Activated T-helper 1 cell treated with Interleukin-2 at 50 U/mL for 16 hours (primary cell): ENCODE measurements around the gene GNAQ.
"Not testable (repeated sequence)": the region's sequence is repeated elsewhere in the genome, so short reads cannot be mapped to it uniquely, and the experiment has no call there.

Experiments used
- DNase-seq: peaks from one replicate; pipeline ENCODE4 v3.0.0-alpha.2; 2020; ENCODE audit warnings: low read depth

Gene GNAQ

DNA sequence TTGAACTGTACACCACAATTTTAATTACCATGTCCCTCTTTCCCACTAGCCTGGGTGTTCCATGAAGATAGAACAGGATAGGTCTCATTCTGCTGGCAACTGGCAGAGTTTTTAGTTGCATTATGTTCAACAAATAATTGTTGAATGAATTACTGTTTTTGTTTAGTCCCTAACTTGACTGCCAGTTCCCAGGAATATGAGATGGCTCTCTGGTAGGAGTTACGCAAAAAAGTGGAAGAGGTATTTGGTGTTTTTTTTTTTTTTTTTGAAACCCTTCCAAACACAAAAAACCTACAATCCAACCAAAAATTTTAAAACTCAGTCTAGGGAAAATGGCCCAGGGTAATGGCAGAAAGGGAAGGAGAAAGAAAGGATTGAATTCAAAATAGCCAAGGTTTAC is 153.6 kb downstream of the GNAQ start:
- no peak for DNase-seq

DNA sequence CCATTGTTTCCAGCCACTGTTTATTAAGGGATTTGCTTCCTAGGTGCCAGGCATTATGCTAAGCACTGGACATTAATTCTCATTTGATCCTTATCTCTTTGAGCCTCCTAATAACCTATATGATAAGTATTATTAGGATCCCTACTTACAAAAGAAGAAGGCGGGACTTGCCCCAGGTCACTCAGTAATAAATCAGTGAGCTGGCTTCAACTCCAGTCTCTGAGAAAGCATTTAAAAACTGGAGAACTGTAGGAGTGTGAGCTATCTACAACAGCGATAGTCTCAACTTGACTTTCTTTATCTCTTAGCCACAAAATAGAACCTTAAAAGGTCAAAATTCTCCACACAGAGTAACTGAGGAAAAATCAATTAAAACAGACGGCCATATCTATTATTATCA is 155.0 kb downstream of the GNAQ start:
- no peak for DNase-seq

DNA sequence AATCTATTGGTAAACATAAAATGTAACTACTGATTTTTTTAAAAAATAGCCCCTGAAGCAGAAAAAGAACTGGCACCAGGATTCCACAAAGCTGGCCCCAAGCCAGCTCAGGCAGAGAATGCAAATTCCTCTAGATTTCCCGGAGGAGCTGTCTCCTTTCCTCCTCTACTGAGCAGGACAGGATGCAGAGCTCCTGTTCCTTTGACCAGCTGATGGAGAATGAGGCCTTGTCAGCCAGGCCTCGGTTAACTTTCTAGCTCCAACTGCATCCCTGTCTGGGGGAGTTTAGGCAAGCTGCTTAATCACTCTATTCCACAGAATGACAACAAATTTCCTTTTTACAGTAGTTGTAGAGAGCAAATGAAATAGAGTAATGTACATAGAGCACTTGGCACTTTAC is 155.5 kb downstream of the GNAQ start:
- no peak for DNase-seq

DNA sequence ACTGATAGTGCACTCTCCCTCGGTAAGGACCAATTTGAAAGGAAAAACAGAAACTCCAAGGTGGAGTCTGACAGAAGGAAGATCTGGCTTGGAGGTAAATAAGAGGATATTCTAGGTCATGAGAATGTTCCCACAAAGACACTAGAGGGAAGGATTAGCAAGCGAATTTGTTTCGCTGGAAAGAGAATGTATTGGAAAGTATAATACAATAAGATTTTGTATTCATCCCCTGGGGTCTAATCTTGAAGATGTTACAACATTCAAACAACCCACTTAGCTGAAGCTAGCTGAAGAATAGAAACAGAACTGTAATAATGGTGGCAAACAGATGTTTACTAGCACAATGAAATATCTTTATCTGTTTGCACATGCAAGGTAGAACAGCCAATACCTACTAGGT is 158.7 kb downstream of the GNAQ start:
- DNase-seq, result no peak

DNA sequence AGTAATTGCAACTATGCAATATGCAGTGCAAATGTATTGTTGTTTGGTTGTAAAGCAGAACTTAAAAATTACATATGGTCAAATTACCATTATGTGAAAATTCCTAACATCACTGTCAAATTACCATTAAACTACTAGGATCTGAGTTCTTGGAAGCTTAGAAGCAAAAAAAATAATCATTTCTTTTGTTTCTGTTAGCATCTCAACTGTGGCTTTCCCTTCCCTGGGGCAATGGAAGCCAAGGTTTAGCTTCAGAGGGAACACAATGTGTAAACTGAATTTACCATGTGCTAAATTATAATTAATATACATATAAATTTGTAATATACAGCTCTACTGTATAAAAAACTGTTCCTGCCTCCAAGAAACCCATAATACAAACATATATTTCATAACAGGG is 159.4 kb downstream of the GNAQ start:
- no peak for DNase-seq

DNA sequence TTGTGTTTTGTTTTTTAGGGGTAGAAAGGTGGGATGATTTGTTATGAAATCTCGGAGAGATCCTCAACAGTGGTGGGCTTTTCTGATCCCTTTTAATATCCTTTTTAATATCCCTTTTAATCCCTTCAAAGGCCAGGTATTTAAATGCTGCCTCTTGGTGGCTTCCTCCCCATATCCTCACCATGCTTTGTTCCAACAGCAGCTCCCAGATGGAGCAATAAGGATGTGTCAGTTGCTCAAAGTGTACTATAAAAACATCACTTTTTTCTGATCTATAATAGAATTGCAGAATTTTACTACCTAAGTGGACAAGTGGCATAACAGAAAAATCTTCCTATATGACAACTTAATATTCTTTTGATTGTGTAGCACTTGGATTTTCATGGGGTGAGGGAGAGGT is 160.1 kb downstream of the GNAQ start:
- no peak for DNase-seq

DNA sequence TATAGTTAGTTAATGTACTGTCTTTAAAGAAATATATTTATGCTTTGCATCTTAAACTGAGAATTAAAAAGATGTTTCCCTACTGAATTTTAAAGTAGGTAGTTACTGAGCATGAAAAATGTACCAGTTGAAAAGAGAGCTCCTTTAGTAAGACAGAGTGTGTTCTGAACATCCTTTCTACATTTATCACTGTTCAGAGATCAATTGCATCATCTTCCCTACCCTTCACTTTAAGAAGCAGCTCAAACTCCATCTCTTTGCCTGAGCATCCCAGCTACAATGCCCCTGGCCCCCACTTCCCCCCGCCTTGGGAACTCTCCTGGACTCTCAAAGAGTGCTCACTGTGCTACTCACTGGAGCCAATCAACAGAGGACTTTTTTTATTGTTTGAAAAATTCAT is 164.7 kb downstream of the GNAQ start:
- no peak for DNase-seq

DNA sequence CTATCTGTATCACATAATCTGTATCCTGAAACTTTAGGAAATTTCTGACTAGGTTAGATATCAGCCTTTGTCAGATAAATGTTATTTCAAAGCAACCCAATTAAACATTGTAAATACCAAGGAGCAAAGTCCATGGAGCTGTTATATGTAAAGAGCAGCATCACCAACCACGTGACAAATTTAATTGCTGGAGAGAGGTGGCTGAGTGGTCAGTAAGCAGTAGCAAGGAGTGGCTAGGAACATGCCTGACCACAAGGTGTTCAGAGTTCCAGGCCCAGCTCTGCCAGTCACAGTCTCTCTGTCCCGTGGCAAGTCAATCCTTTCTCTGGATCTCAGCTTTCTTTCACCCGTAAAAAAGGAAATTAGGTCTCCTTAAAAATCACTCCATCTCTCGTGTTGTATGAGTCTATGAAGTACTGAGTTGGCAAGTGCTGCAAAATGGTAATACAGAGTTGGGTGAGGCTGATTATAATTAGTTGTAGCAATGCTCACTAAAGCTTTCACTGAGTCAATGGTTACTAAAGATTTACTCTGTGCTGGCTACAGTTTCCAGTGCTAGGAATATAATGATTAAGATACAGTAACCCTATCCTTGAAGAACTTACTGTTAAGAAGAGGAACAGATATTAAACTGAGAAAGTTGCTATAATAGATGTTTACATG is 166.1 kb downstream of the GNAQ start:
- DNase-seq, result no peak

DNA sequence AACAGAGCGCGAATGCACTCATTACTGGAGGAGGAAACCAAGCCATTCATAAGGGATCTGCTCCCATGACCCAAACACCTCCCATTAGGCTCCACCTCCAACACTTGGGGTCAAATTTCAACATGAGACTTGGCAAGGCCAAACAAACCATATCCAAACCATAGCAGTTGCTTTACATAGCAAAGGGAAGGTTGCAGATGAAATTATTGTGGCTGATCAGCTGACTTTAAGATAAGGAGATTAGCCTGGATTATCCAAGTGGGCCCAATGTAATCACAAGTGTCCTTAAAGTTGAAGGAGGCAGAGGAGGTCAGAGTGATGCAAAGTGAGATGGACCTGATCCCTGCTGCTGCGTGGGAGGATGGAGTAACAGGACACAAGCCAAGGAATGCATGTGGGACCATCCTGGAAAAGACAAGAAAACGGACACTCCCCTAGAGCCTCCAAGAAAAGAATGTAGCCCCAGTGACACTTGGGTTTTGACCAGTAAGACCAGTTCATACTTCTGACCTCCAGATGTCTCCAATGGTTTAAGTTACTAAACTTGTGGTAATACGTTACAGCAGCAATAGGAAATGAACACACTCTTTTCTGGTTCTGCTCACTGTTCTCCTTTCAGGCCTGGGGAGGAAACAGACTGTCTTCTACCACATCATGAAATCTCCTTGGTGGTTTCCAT is 167.3 kb downstream of the GNAQ start:
- DNase-seq, result no peak

DNA sequence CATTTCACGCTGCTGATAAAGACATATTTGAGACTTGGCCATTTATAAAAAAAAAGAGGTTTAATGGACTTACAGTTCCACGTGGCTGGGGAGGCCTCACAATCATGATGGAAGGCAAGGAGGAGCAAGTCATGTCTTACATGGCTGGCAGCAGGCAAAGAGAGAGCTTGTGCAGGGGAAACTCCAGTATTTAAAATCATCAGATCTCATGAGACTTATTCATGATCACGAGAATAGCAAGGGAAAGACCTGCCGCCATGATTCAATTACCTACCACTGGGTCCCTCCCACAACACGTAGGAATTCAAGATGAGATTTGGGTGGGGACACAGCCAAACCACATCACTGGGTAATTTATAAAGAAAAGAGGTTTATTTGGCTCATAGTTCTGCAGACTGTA is 168.0 kb downstream of the GNAQ start:
- DNase-seq, result not testable (repeated sequence)

DNA sequence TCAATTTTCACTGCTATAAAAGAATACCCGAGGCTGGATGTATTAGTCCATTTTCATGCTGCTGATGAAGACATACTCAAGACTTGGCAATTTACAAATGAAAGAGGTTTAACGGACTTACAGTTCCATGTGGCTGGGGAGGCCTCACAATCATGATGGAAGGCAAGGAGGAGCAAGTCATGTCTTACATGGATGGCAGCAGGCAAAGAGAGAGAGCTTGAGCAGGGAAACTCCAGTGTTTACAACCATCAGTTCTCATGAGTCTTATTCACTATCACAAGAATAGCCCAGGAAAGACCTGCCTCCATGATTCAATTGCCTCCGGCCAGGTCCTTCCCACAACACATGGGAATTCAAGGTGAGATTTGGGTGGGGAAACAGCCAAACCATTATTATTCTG is 170.7 kb downstream of the GNAQ start:
- not testable (repeated sequence) for DNase-seq

DNA sequence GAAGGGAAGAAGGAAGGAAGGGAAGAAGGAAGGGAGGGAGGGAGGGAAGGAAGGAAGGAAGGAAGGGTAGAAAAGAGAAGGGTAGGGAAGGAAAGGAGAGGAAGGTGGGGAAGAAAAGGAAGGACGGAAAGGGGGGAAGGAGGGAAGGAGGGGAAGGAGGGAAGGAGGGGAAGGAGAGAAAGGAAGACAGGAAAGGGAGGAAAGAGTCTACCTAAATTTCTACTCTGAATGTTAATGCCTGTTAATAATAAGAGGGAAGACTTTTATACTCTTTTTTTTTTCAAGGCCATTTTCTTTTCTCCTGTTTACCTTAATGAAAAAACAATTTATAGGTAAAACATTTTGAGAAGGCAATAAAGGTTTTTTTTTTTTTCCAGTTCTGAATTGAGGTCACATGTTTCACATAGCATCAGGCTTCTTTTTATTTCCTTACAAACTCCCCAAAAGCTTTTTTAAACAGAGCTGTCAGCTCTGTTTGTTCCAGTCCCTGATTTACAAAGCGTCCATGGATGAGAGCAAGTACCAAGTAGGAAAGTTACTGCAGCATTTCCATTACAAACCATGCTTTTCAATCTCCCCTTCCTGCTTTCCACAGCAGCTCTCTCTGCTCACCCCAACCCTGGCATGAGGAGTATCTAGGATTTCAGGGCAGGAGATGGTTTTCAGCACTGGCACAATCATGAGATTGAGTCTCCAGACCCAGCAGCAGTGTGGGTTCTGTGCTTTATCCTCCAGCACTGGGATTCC is 173.9 kb downstream of the GNAQ start:
- no peak for DNase-seq

DNA sequence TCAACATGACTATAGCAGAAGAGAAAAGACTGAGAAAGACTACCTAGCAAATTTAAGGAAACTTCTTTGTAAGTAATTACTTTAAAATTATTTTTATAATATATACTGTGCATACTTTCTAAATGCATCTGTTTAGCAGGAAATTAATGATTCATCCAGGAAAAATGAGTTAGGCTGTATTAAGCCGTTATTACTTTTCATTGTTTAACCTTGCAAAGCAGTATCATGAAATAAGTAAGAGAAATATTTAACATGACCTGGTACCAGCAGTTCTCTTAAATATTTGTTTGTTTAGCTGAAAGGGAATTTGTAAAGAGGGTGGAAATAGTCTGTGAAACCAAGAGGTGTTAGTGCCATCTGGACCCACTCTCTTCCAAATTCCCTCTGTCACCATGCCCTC is 175.0 kb downstream of the GNAQ start:
- no peak for DNase-seq

DNA sequence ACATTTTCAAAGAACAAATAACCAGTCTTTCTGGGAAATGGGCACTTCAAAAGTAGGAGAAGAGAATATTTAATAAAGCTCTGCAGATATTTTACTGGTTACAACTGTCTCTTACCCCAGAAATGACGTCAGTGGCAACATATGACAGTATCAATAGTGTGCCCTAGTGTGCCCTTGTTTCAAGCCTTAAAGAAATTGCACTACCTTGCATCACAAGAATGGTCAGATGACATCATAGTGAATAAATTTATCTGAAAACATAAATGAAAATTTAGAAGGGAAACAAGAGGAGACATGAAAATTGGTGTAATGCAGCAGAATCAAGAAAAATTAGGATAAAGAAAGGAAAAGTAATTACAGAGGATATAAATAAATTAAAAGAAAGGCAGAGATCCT is 176.7 kb downstream of the GNAQ start:
- no peak for DNase-seq

DNA sequence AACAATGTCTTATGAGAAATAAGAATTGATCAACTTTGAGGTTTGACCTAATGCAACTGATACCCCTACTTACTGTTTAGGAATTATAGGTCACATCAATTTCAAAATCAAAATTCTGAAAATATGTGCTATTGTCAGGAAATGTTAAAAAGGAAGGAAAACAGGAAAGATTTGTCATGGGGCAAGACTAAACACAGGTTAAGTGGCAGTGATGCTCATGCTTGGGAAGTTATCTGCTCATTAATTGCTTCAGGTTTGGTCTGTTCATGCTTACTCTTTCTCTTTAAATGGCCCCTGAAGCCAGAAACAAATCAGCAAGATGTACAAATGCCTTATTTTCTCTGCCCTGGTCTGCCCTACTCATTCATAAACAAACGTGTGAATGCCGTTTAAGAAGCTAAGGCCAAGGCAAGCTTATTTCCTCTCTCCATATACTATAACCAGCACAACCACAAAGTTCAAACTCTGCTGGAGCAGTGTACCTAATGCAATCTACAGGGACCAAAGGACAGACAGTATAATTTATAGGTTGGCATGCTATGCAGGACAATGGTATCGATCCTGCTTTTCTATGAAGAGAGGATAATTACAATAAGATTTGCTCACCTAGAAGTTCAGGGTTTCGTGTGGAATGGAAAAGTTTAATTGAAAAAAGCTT is 177.2 kb downstream of the GNAQ start:
- no peak for DNase-seq

DNA sequence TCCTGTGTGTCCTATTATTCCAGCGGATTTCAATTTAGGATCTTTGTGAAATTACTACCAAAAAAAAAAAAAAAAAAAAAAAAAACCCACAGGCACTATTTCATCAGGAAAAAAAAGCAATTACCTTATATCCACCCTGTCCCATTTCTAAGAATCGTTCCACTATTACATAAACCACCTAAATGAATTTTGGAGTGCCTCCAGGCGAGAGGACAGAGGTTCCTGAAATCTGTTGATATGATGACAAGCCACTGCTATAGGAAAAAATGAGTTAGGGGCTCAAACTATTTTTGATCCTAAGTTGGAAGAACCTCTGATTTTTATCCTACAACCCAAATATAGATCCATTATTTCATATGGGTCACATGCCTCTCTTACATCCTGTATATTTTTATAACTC is 177.9 kb downstream of the GNAQ start:
- no peak for DNase-seq

DNA sequence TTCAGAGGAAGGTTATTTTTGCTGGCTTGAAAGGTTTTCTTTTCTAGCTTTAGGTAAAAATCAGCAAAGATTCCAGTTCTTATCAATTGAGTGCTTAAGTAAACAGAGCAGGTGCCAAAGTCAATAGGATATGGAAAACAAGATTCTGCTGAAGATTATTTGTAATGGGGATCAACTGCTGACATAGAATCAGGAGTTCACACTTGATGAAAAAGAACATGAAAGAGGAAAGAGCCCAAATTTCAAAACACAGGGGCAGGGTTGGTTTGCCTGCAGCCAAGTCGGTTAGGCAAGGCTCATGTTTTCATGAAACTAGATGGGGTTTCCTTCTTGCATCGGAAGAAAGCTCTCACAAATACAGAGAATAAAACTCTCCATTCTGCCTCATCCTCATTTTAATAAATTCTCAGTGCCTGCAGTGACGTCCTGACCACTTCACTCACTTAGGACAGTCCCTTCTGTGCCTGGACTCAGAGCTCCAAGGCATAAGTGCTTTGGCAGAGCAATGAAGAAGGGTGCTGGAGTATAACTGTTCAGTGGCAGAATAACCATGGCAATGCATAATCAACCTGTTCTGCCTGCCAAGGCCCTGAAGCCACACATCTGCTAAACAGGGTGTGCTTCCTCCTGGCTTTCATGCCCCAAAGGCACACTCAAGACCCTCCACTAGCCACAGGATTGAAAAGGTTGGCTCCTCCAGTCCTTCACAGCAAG is 179.6 kb downstream of the GNAQ start:
- no peak for DNase-seq

DNA sequence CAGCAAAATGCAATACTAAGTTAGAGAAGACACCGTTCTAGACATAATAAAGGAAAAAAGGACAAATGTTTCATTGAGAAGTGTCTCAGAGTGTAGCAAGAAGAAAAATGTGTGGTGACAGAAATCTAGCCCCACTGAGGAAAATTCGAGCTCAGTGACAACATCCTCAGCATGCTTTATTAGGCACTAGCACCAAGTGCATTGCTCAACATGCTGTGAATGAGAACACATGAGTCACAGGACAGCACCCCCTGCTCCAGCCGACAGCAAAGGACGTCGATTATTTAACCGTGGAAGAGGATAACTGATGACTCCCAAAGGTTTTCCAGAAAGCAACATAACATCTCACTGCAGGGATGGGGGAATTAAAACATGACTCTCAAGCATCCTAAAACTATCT is 182.7 kb downstream of the GNAQ start:
- no peak for DNase-seq

DNA sequence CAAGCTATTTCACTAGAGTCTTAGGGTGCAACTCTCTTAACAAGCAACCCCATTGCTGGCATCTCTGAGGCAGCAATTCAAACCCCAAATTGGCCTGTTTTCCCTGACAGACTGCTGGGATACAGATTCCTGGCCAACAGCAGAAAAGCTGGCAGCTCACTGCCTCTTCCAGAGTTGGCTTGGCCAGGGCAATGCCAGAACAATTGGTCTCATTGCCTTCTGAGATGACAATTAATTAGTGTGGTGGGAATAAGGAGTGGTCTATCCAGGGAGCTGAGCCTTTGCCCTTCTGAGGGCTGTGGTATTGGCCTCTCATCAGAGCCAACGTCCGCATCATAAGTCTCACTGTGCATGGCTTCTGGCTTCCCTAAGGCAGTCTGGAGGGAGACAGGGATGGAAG is 183.2 kb downstream of the GNAQ start:
- DNase-seq, result no peak

DNA sequence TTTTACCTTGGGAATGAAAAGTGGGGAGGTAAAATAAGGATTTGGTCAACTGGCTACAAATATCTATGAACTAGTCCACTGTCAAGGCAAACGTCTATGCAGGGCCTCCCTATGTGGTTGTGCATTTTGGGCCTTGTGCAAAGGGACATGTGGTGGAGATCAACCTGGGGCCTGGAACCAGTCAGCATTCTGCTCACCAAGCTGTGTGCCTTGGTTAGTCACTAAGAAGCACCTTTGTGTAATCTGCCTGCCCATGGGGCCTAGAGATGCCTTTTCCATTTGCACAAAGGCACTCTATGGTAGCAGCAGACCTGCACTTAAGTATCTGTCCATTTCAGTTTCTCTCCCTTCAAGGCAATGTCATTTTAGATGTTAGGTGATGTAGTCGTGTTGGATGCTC is 184.0 kb downstream of the GNAQ start:
- DNase-seq, result no peak

DNA sequence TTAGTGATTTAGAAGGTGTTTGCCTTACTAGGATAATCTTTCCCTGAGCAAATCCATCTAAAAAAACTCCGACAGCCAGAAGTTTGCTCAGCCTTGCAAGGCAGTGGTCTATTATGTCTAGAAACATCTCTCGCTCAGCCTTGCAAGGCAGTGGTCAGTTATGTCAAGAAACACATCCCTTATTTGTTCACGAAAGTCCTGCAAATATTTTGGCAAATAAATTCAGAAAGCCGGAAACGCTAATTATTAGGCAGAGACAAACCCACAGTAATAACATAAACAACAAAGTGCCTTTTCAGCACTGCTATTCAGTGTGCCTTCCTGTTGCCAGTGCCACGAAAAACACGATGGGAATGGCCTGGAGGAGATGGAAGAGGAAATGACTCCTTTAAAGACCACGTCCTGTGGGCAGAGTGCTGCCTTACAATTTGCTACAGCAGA is 184.5 kb downstream of the GNAQ start:
- no peak for DNase-seq

DNA sequence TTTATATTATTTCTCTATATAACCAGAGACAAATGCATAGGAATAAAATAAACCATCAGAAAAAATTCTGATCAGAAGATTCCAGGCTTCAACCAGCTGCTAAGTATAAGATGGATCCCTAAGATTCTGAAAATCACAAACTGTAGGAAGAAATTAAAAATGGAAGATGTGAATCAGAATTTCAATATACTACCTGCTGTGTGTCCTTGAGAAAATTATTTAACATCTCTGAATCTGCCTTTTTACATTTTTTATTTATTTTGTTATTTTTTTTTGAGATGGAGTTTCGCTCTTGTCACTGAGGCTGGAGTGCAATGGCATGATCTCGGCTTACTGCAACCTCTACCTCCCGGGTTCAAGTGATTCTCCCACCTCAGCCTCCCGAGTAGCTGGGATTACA is 187.2 kb downstream of the GNAQ start:
- no peak for DNase-seq

DNA sequence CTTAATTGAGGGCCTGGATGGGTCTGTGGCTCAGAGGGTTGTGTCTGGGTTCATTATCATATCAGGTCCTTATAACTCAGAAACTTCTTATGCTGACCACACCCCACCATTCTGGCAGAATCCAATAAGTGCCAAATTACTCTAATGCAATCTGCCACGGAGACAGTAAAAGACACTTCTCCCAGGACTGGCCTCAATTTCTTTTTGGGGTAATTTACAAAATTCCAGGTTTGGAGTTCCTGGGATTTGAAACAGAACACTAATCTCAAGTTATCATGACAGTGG is 187.8 kb downstream of the GNAQ start:
- DNase-seq, result no peak
